ENCODE results near the gene FGFRL1. TPM values are rescaled to one million over a fixed set of nuclear protein-coding genes. Genes with fewer than 3 reads are reported as not detected.

Gene FGFRL1
- total RNA-seq, 1 donor from 2014 or later, result 14.2 TPM

DNA sequence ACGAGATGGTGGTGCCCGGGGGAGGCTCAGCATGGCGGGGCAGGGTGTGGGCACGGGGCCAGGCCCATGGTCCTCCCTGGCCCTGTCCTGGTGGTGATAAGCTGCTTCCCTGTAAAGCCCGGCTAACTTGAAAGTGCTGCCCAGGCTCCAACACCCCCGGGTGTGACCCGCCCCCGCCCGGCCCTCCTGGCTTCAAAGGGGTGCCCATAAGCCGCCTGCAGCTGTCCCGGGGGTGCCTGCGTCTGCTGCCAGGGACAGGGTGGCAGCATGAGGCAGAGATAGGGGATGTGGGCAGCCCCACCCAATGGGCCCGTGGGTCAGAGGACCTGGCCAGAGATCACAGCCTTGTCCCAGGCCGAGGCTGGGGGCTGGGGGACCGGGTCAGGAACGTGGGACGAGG is 18.1 kb downstream of the FGFRL1 start:
- DNase-seq (ENCODE audit: low read depth) (no peak), FAIRE-seq (no peak)
- Histone ChIP-seq H3K36me3 (ENCODE audit: control insufficient read depth, insufficient read depth, low read length) (peaks cover 5% of the 10 kb centered on the region), H3K4me3 (ENCODE audit: low read depth, low read length) (no peak overlapping the region), H3K27me3 (ENCODE audit: control insufficient read depth, insufficient read depth, low read length) (peaks cover 8% of the 10 kb centered on the region)
- TF ChIP-seq, protein P1, sequence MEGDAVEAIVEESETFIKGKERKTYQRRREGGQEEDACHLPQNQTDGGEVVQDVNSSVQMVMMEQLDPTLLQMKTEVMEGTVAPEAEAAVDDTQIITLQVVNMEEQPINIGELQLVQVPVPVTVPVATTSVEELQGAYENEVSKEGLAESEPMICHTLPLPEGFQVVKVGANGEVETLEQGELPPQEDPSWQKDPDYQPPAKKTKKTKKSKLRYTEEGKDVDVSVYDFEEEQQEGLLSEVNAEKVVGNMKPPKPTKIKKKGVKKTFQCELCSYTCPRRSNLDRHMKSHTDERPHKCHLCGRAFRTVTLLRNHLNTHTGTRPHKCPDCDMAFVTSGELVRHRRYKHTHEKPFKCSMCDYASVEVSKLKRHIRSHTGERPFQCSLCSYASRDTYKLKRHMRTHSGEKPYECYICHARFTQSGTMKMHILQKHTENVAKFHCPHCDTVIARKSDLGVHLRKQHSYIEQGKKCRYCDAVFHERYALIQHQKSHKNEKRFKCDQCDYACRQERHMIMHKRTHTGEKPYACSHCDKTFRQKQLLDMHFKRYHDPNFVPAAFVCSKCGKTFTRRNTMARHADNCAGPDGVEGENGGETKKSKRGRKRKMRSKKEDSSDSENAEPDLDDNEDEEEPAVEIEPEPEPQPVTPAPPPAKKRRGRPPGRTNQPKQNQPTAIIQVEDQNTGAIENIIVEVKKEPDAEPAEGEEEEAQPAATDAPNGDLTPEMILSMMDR (IDR thresholded peaks at IDR 0.05; ENCODE audit: insufficient read depth, low read length, severe bottlenecking), result no peak

DNA sequence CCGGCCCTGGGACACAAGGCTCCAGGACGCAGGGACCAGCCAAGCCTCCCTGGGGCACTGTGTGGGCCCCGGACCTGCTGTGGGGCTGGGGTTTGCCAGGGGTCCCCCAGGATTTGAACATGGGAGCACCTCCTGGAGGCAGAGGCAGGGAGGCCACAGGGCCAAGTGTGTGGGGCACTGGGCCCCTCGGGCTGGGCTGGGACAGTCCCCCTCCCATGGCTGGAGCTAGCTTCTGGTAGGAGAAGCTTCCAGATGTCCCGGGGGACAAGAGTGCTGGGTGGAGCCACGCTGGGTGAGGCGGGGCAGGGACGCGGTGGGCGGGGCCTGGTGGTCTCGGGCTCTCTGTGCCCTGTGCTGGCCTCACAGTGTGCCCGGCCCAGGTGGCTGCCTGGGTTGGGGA is 18.6 kb downstream of the FGFRL1 start:
- H3K36me3 ChIP-seq (ENCODE audit: control insufficient read depth, insufficient read depth, low read length), result peaks cover 5% of the 10 kb centered on the region
- H3K4me3 ChIP-seq (ENCODE audit: low read depth, low read length), result no peak overlapping the region
- peaks cover 8% of the 10 kb centered on the region for H3K27me3 ChIP-seq (ENCODE audit: control insufficient read depth, insufficient read depth, low read length)
- FAIRE-seq (no peak), DNase-seq (ENCODE audit: low read depth) (no peak)
- TF ChIP-seq, protein P1 (IDR thresholded peaks at IDR 0.05; ENCODE audit: insufficient read depth, low read length, severe bottlenecking), result no peak

DNA sequence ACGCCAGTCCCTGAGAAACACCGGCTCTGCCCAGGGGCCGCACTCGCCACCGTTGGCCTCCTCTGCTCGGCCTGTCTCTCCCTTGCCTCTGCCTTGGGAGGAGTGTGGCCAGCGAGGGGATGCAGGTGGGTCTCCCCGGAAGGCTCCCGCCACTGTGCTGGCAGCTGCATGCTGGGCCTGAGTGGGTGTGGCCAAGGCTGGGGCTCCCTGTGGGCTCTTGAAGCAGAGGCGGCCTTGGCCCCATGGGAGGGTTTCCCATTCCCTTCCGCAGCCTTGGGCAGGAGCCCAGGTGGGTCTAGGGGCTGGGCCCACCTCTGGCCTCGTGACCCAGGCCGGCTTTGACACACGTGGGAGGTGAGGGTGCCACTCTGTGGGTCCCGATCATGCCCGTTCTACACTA is 19.1 kb downstream of the FGFRL1 start:
- Histone ChIP-seq H3K4me3 (ENCODE audit: low read depth, low read length) (no peak overlapping the region), H3K36me3 (ENCODE audit: control insufficient read depth, insufficient read depth, low read length) (peaks cover under 1% of the 10 kb centered on the region), H3K27me3 (ENCODE audit: control insufficient read depth, insufficient read depth, low read length) (peaks cover 8% of the 10 kb centered on the region)
- TF ChIP-seq, protein P1 (IDR thresholded peaks at IDR 0.05; ENCODE audit: insufficient read depth, low read length, severe bottlenecking), result no peak
- no peak for FAIRE-seq
- DNase-seq (ENCODE audit: low read depth), result no peak

DNA sequence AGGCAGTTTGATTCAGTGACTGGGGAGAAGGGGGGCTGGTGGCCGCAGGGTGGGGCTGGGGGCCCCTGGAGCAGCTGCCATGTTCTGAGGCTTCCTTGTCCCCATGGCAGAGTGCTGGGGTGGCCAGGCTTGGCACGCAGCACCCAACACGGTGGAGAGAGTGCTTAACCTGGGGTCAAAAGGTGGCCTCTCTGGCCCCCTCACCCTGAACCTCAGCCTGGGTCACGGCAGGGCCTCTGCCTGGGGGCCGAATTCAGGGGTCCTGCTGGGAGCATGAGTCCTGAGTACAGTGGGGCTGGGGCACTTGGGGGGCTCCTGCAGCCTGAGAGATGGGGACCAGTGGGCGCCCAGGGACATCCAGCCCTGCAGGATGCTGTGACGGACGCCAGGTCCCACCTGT is 19.9 kb downstream of the FGFRL1 start:
- H3K36me3 ChIP-seq (ENCODE audit: control insufficient read depth, insufficient read depth, low read length), result no peaks in the 10 kb centered on the region
- DNase-seq (ENCODE audit: low read depth) (no peak), FAIRE-seq (no peak)
- H3K4me3 ChIP-seq (ENCODE audit: low read depth, low read length), result no peak overlapping the region
- TF ChIP-seq, protein P1 (IDR thresholded peaks at IDR 0.05; ENCODE audit: insufficient read depth, low read length, severe bottlenecking), result no peak
- H3K27me3 ChIP-seq (ENCODE audit: control insufficient read depth, insufficient read depth, low read length), result peaks cover 8% of the 10 kb centered on the region

DNA sequence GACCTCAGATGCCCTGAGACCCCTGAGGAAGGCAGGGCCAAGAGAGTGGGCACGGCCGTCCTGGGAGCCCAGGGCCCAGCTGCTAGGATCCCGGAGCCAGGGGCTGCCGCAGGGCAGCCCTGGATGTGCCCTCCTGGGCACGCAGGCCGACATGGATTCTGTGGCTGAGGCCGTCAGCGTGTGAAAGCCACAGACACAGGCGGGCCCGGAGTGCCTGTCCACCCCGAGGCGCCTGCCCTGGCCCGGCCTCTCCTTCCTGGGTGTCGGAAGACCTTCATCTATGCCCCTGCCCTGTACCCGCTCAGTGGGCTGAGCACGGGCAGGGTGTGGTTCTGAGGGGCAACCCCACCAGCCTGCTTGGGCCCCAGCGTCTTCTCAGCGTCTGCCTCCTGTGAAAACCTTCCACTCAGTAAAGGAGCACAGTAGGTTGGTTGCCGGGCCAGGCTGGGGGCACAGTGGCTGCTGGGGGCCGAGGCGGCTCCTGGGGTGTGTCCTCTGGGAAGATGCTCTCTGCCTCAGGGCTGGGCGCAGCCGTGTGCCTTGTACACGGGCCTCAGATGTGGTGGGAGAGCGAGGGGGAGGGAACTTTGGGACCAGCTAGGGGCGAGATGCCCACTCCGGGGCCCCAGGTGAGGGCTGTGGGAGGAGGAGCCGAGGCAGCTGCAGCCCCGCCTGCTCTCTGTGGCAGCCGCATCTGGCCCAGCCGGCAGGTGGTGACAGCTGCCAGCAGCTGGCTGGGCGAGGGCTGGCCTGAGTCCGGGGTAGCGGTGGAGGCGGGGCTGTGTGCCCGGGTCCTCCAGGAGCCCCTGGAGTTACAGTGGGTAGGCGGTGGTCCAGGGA is 20.8 kb downstream of the FGFRL1 start:
- TF ChIP-seq, protein P1 (IDR thresholded peaks at IDR 0.05; ENCODE audit: insufficient read depth, low read length, severe bottlenecking), result peak; percentile 54
- Histone ChIP-seq H3K27me3 (ENCODE audit: control insufficient read depth, insufficient read depth, low read length) (peaks cover 8% of the 10 kb centered on the region), H3K36me3 (ENCODE audit: control insufficient read depth, insufficient read depth, low read length) (no peaks in the 10 kb centered on the region), H3K4me3 (ENCODE audit: low read depth, low read length) (no peak overlapping the region)
- DNase-seq (ENCODE audit: low read depth) (no peak), FAIRE-seq (no peak)
